HepG2 (cell line): ENCODE results near the gene GLE1. TPM values are rescaled to one million over a fixed set of nuclear protein-coding genes. Genes with fewer than 3 reads are reported as not detected.

Source experiments
- ATAC-seq: fragments of 200-7000 bp; cut with Tn5 transposase; 3 replicates; pipeline ENCODE4 v1.9.1; 2020; ENCODE audit warnings: mild to moderate bottlenecking, moderate library complexity
- BruUV-seq: library from RNA; stranded (reverse); fragments of 400-500 nt; replicated peaks from 2 replicates; lab custom pipeline; 2021; lab: Mats Ljungman, UMichigan
- CTCF ChIA-PET: fragments of 300-600 bp; formaldehyde crosslinking; extraction: SDS; loops from one replicate; lab custom pipeline; 2021; ENCODE audit warnings: low total read pairs, inconsistent platforms, low intra/inter-chr PET ratio; lab: Yijun Ruan, JAX
- POLR2A ChIA-PET: fragments of 350-600 bp; sonication (Branson Sonifier 250); formaldehyde crosslinking; loops from one replicate; lab custom pipeline; 2020; ENCODE audit warnings: antibody characterized with exemption, inconsistent platforms; lab: Yijun Ruan, JAX
- DNase-seq: peaks from one replicate; pipeline ENCODE4 v3.0.0-alpha.2; 2015; ENCODE audit warnings: low spot score
- FAIRE-seq: peaks from 3 replicates; lab custom pipeline; 2011; peaks lifted over from hg19 to GRCh38; lab: Jason Lieb, UNC
- H2AFZ ChIP-seq: one replicate; pipeline ENCODE4 v1.6.1; 2011; ENCODE audit warnings: low read length, inconsistent platforms
- H3K27ac ChIP-seq: fragments of 300-600 bp; 3 replicates; pipeline ENCODE4 v1.8.0; 2011; ENCODE audit warnings: mixed run types, mild to moderate bottlenecking, mixed read lengths, low read length, inconsistent platforms; ENCODE audit not compliant: insufficient read depth; ENCODE audit errors: extremely low read length
- H3K27me3 ChIP-seq, 2 experiments: fragments of 200-600 bp in 1 of 2; 2 replicates in 1 of 2; 3 replicates in 1 of 2; pipeline versions ENCODE4 v1.6.0 to v1.8.0; 2011; ENCODE audit warnings: low read length in 2 of 2, mild to moderate bottlenecking in 2 of 2, moderate library complexity in 2 of 2, inconsistent platforms in 1 of 2; ENCODE audit not compliant: insufficient read depth in 2 of 2, control insufficient read depth in 1 of 2
- H3K36me3 ChIP-seq, 2 experiments: fragments of 200-600 bp in 1 of 2; replicated peaks in 1 of 2; 2 replicates in 1 of 2; 3 replicates in 1 of 2; pipeline versions ENCODE4 v1.5.1 to v1.8.0; 2011; ENCODE audit warnings: low read length in 2 of 2, inconsistent platforms in 1 of 2; ENCODE audit not compliant: insufficient read depth in 2 of 2, control insufficient read depth in 1 of 2
- H3K4me1 ChIP-seq: 2 replicates; pipeline ENCODE4 v1.5.1; 2012; ENCODE audit warnings: low read length, inconsistent platforms; ENCODE audit not compliant: insufficient read depth
- H3K4me2 ChIP-seq: 2 replicates; pipeline ENCODE4 v1.6.0; 2011; ENCODE audit warnings: low read depth, low read length, inconsistent platforms
- H3K4me3 ChIP-seq, 3 experiments: fragments of 200-600 bp in 1 of 3; sonication (generic), shearing (Covaris generic) in 1 of 3; replicated peaks in 1 of 3; 2 replicates each; pipeline ENCODE4 v1.5.1; 2011 to 2016; ENCODE audit warnings: low read length in 3 of 3, inconsistent platforms in 2 of 3, low read depth in 2 of 3, mild to moderate bottlenecking in 2 of 3, control low read depth in 1 of 3, mixed read lengths in 1 of 3; ENCODE audit not compliant: insufficient read depth in 1 of 3
- H3K79me2 ChIP-seq: one replicate; pipeline ENCODE4 v1.6.1; 2011; ENCODE audit warnings: low read length, inconsistent platforms; ENCODE audit not compliant: insufficient read depth
- H3K9ac ChIP-seq: 2 replicates; pipeline ENCODE4 v1.6.0; 2011; ENCODE audit warnings: mild to moderate bottlenecking, low read depth, low read length, inconsistent platforms; ENCODE audit not compliant: insufficient read depth
- H3K9me3 ChIP-seq: 2 replicates; pipeline ENCODE4 v1.5.1; 2012; ENCODE audit warnings: mild to moderate bottlenecking, low read length
- H4K20me1 ChIP-seq: 2 replicates; pipeline ENCODE4 v1.6.0; 2011; ENCODE audit warnings: inconsistent platforms, mild to moderate bottlenecking, low read length, moderate library complexity; ENCODE audit not compliant: insufficient read depth
- AHDC1 ChIP-seq: sonication (generic); formaldehyde crosslinking; IDR thresholded peaks from 2 replicates; pipeline ENCODE4 v1.5.1; 2020; ENCODE audit warnings: mild to moderate bottlenecking, missing genetic modification reagents, borderline replicate concordance
- AHR ChIP-seq: IDR thresholded peaks from 2 replicates; pipeline ENCODE4 v1.6.1; 2018; ENCODE audit warnings: missing genetic modification reagents, missing compliant biosample characterization
- CHD2 ChIP-seq: IDR thresholded peaks from 2 replicates; pipeline ENCODE4 v1.6.1; 2011; ENCODE audit warnings: low read depth, low read length, improper control_type of control experiment
- DZIP1 ChIP-seq: sonication (generic); formaldehyde crosslinking; IDR thresholded peaks from 2 replicates; pipeline ENCODE4 v1.5.0; 2020; ENCODE audit warnings: mild to moderate bottlenecking, missing genetic modification reagents
- FOXO4 ChIP-seq: sonication (generic); formaldehyde crosslinking; conservative IDR thresholded peaks from 2 replicates; pipeline ENCODE4 v1.8.1; 2023; ENCODE audit warnings: missing genetic modification reagents
- IRF2 ChIP-seq: IDR thresholded peaks from 2 replicates; pipeline ENCODE4 v1.6.1; 2018; ENCODE audit warnings: missing genetic modification reagents, missing compliant biosample characterization
- MED13 ChIP-seq: sonication (generic); formaldehyde crosslinking; IDR thresholded peaks from 2 replicates; pipeline ENCODE4 v1.5.0; 2020; ENCODE audit warnings: missing genetic modification reagents
- NR2F1 ChIP-seq, 2 experiments: fragments of 450-650 bp in 1 of 2; formaldehyde crosslinking in 1 of 2; IDR thresholded peaks; 2 replicates each; pipeline versions ENCODE4 v1.5.0 to v1.6.1; 2016 to 2020; ENCODE audit warnings: mild to moderate bottlenecking in 1 of 2, missing compliant biosample characterization in 1 of 2, missing genetic modification reagents in 1 of 2, moderate library complexity in 1 of 2
- NR3C1 ChIP-seq: sonication (generic); formaldehyde crosslinking; IDR thresholded peaks from 2 replicates; pipeline ENCODE4 v1.4.0; 2020; ENCODE audit warnings: missing genetic modification reagents
- SOX6 ChIP-seq, 2 experiments: fragments of 450-650 bp in 1 of 2; sonication (generic) in 1 of 2; formaldehyde crosslinking in 1 of 2; IDR thresholded peaks; 2 replicates each; pipeline versions ENCODE4 v1.4.0 to v1.6.1; 2017 to 2020; ENCODE audit warnings: antibody characterized with exemption in 1 of 2, mild to moderate bottlenecking in 1 of 2, missing genetic modification reagents in 1 of 2
- ZBTB42 ChIP-seq: sonication (generic); formaldehyde crosslinking; IDR thresholded peaks from 2 replicates; pipeline ENCODE4 v1.5.0; 2020; ENCODE audit warnings: mild to moderate bottlenecking, missing genetic modification reagents
- ZNF207 ChIP-seq: fragments of 450-650 bp; IDR thresholded peaks from 2 replicates; pipeline ENCODE4 v1.6.1; 2016; ENCODE audit warnings: antibody characterized with exemption, borderline replicate concordance
- WGBS: methylation state at CpG from one replicate; pipeline ENCODE4 v1.1.6; 2017; ENCODE audit warnings: low lambda C conversion rate; 5-methylcytosine and 5-hydroxymethylcytosine counted together
- in situ Hi-C: cut with HindIII; loops from 2 replicates; pipeline ENCODE4 v1.10.0; 2017; ENCODE audit warnings: low pct_unique_long_range_greater_than_20kb; ENCODE audit not compliant: extremely low pct_ligation_motif_present
- intact Hi-C: fragments of 100-400 bp; cut with micrococcal nuclease; formaldehyde crosslinking; loops from one replicate; pipeline ENCODE4 v1.10.0; 2022; ENCODE audit not compliant: unreplicated experiment
- polyA plus RNA-seq, 8 experiments: library from polyadenylated mRNA; depleted of rRNA in 3 of 8; stranded (reverse) in 7 of 8; unstranded in 1 of 8; fragments of >200 nt; fragmentation: Illumina TruSeq in 4 of 8; extraction: Trizol in 4 of 8; gene quantifications; 2 replicates each; pipeline versions ENCODE4 v1.2.1 to v1.2.3, GENCODE V29; 2011 to 2016; ENCODE audit warnings: low read depth in 4 of 8, missing spikeins in 1 of 8, mixed read lengths in 1 of 8; ENCODE audit not compliant: insufficient read depth in 1 of 8
- total RNA-seq, 5 experiments: library from RNA; depleted of rRNA; stranded (reverse); fragments of >200 nt; fragmentation: Illumina TruSeq; extraction: Trizol; gene quantifications; 2 replicates each; pipeline ENCODE4 v1.2.3, GENCODE V29; 2016; ENCODE audit warnings: low read depth in 1 of 5

The GLE1 gene
- total and polyA plus RNA-seq, 2 of the 13 experiments (the other 11 are each of a cell fraction or from before 2014, with no cell fraction given), result 14.7 to 28.8 TPM

GRCh38 chr9:128551657-128552152 lies 47.2 kb downstream of the GLE1 start:
- BruUV-seq, result TSS peak; percentile 86
- ATAC-seq (no peak), DNase-seq (no peak), FAIRE-seq (no peak)
- peak overlapping the region; percentile 44 for H2AFZ ChIP-seq
- peaks cover 37% of the 10 kb centered on the region for H3K79me2 ChIP-seq
- no peaks in the 10 kb centered on the region for H3K9me3 ChIP-seq
- no peak overlapping the region for H3K27ac ChIP-seq
- H3K27me3 ChIP-seq, result no peaks in the 10 kb centered on the region; a peak in 1 of 5 replicates
- H4K20me1 ChIP-seq, result peaks cover 18% of the 10 kb centered on the region
- peak overlapping the region; percentile 95 for H3K4me2 ChIP-seq
- intact Hi-C loops, result loop anchor here (2.0 to 5.0 kb wide), 2 partner anchors 49 to 85 kb away; partner anchors contain the start of gene GLE1
- POLR2A ChIA-PET, result interaction anchor here (0.7 to 3.1 kb wide), 11 partner anchors 9 to 275 kb away, joined by 3 to 13 read pairs (median 4); partner anchors contain the start of genes GLE1, GOLGA2 and SWI5
- WGBS, result under 1% methylated on average over 19 of the region's 22 CpGs
- peak overlapping the region; percentile 87 to 95 (median 90) for H3K4me3 ChIP-seq
- in situ Hi-C loops, result no loop called here
- no peaks in the 10 kb centered on the region for H3K36me3 ChIP-seq
- CTCF ChIA-PET, result no interaction called here
- peaks cover 59% of the 10 kb centered on the region for H3K4me1 ChIP-seq
- H3K9ac ChIP-seq, result peak overlapping the region; percentile 61
- TF ChIP-seq FOXO4 (CRISPR knock-in tag) (no peak), NR3C1 (no peak), AHR (CRISPR knock-in tag) (peak; percentile 51; the same call in 1 of the 2 replicates), ZBTB42 (CRISPR knock-in tag) (no peak), SOX6 (IDR thresholded peaks at IDR 0.05) (no peak), SOX6 (CRISPR knock-in tag; IDR thresholded peaks at IDR 0.05) (no peak), AHDC1 (CRISPR knock-in tag) (no peak), NR2F1 (CRISPR knock-in tag; IDR thresholded peaks at IDR 0.05) (no peak), ZNF207 (no peak), CHD2 (no peak), MED13 (CRISPR knock-in tag) (0 out of 2 replicates have a peak, but pooled peaks have one; percentile 22), IRF2 (no peak), DZIP1 (CRISPR knock-in tag) (no peak)
